Activated naive CD8-positive, alpha-beta T cell treated with anti-CD3 and anti-CD28 coated beads for 36 hours (primary cell): ENCODE data around the gene CRY2. TPM values are rescaled to one million over a fixed set of nuclear protein-coding genes. Genes with fewer than 3 reads are reported as not detected.
A peak's percentile ranks its signal among the peaks of the same experiment; 100 is the strongest.
"Not testable (repeated sequence)": the region's sequence is repeated elsewhere in the genome, so short reads cannot be mapped to it uniquely, and the experiment has no call there.

Experiments used
- DNase-seq: peaks from one replicate; pipeline ENCODE4 v3.0.0; 2021
- H3K27ac Mint-ChIP-seq: one replicate; pipeline ENCODE4 v1.8.0; 2022; ENCODE audit warnings: mild to moderate bottlenecking, moderate library complexity, mixed read lengths
- H3K27me3 Mint-ChIP-seq: one replicate; pipeline ENCODE4 v1.8.0; 2022; ENCODE audit warnings: mild to moderate bottlenecking, mixed read lengths
- H3K36me3 Mint-ChIP-seq: one replicate; pipeline ENCODE4 v1.8.0; 2021; ENCODE audit warnings: mild to moderate bottlenecking, mixed read lengths
- H3K4me1 Mint-ChIP-seq: one replicate; pipeline ENCODE4 v1.8.0; 2021; ENCODE audit warnings: mixed read lengths
- H3K4me3 Mint-ChIP-seq: one replicate; pipeline ENCODE4 v1.8.0; 2022; ENCODE audit warnings: mild to moderate bottlenecking, moderate library complexity, mixed read lengths
- H3K9me3 Mint-ChIP-seq: one replicate; pipeline ENCODE4 v1.8.0; 2022; ENCODE audit warnings: mixed read lengths
- total RNA-seq, 2 experiments: library from RNA; stranded (reverse); gene quantifications; one replicate each; pipeline ENCODE4 v1.2.3, GENCODE V29; 2021

The CRY2 gene
- total RNA-seq, 2 experiments from 2014 or later = 10.6 to 14.7 TPM

GRCh38 chr11:45827123-45827522, 20.2 kb upstream of the CRY2 start:
- H3K4me3 Mint-ChIP-seq = no peak overlapping the region
- no peak for DNase-seq
- H3K9me3 Mint-ChIP-seq = no peaks in the 10 kb centered on the region
- no peaks in the 10 kb centered on the region for H3K36me3 Mint-ChIP-seq
- H3K4me1 Mint-ChIP-seq = no peaks in the 10 kb centered on the region
- H3K27me3 Mint-ChIP-seq = peaks cover 11% of the 10 kb centered on the region
- no peak overlapping the region for H3K27ac Mint-ChIP-seq

- no peak for DNase-seq
- peaks cover 14% of the 10 kb centered on the region for H3K27me3 Mint-ChIP-seq
Observed at GRCh38 chr11:45828996-45829395, 18.3 kb upstream of the CRY2 start.

GRCh38 chr11:45830596-45830995, 16.7 kb upstream of the CRY2 start:
- H3K4me1 Mint-ChIP-seq = peaks cover 11% of the 10 kb centered on the region
- peaks cover 14% of the 10 kb centered on the region for H3K27me3 Mint-ChIP-seq
- no peaks in the 10 kb centered on the region for H3K36me3 Mint-ChIP-seq

More at GRCh38 chr11:45828996-45829395, 18.3 kb upstream of the CRY2 start:
- Mint-ChIP-seq H3K27ac (no peak overlapping the region), H3K9me3 (no peaks in the 10 kb centered on the region), H3K4me1 (peaks cover 5% of the 10 kb centered on the region), H3K36me3 (no peaks in the 10 kb centered on the region), H3K4me3 (no peak overlapping the region)

GRCh38 chr11:45832811-45833441, 14.3 kb upstream of the CRY2 start:
- Mint-ChIP-seq H3K9me3 (no peaks in the 10 kb centered on the region), H3K4me3 (no peak overlapping the region), H3K27me3 (peaks cover 3% of the 10 kb centered on the region), H3K36me3 (no peaks in the 10 kb centered on the region), H3K27ac (no peak overlapping the region), H3K4me1 (peaks cover 11% of the 10 kb centered on the region)
- DNase-seq = no peak

More at GRCh38 chr11:45830596-45830995, 16.7 kb upstream of the CRY2 start:
- DNase-seq = no peak
- Mint-ChIP-seq H3K27ac (no peak overlapping the region), H3K9me3 (no peaks in the 10 kb centered on the region), H3K4me3 (no peak overlapping the region)

GRCh38 chr11:45833761-45834160, 13.5 kb upstream of the CRY2 start:
- Mint-ChIP-seq H3K4me3 (no peak overlapping the region), H3K36me3 (no peaks in the 10 kb centered on the region), H3K9me3 (no peaks in the 10 kb centered on the region), H3K4me1 (peaks cover 11% of the 10 kb centered on the region), H3K27me3 (peaks cover 3% of the 10 kb centered on the region), H3K27ac (no peak overlapping the region)
- no peak for DNase-seq

- peak overlapping the region; percentile 16 for H3K4me3 Mint-ChIP-seq
- peaks cover 3% of the 10 kb centered on the region for H3K27me3 Mint-ChIP-seq
- H3K4me1 Mint-ChIP-seq = peaks cover 11% of the 10 kb centered on the region
- H3K36me3 Mint-ChIP-seq = no peaks in the 10 kb centered on the region
- peak overlapping the region; percentile 31 for H3K27ac Mint-ChIP-seq
- DNase-seq = peak; percentile 21
- H3K9me3 Mint-ChIP-seq = no peaks in the 10 kb centered on the region
Observed at GRCh38 chr11:45834298-45834756, 12.9 kb upstream of the CRY2 start.

GRCh38 chr11:45839204-45839603, 8.1 kb upstream of the CRY2 start:
- Mint-ChIP-seq H3K4me3 (no peak overlapping the region), H3K27me3 (no peaks in the 10 kb centered on the region), H3K27ac (no peak overlapping the region), H3K36me3 (no peaks in the 10 kb centered on the region), H3K9me3 (no peaks in the 10 kb centered on the region), H3K4me1 (peaks cover 15% of the 10 kb centered on the region)
- DNase-seq = no peak

- not testable (repeated sequence) for H3K27ac Mint-ChIP-seq, H3K4me3 Mint-ChIP-seq, H3K9me3 Mint-ChIP-seq, H3K27me3 Mint-ChIP-seq, DNase-seq, H3K36me3 Mint-ChIP-seq
- H3K4me1 Mint-ChIP-seq = peaks cover 10% of the 10 kb centered on the region
Observed at GRCh38 chr11:45840251-45840650, 7.0 kb upstream of the CRY2 start.

GRCh38 chr11:45843158-45843924, 3.9 kb upstream of the CRY2 start:
- Mint-ChIP-seq H3K27me3 (no peaks in the 10 kb centered on the region), H3K27ac (peak overlapping the region; percentile 13), H3K4me3 (peak overlapping the region; percentile 62), H3K36me3 (no peaks in the 10 kb centered on the region), H3K4me1 (peaks cover 19% of the 10 kb centered on the region), H3K9me3 (no peaks in the 10 kb centered on the region)
- DNase-seq = peak; percentile 86

- Mint-ChIP-seq H3K4me1 (peaks cover 29% of the 10 kb centered on the region), H3K27me3 (no peaks in the 10 kb centered on the region), H3K4me3 (no peak overlapping the region), H3K36me3 (no peaks in the 10 kb centered on the region), H3K9me3 (no peaks in the 10 kb centered on the region), H3K27ac (no peak overlapping the region)
- no peak for DNase-seq
Observed at GRCh38 chr11:45844822-45845578, 2.3 kb upstream of the CRY2 start.

GRCh38 chr11:45846174-45846675, 1.1 kb upstream of the CRY2 start:
- Mint-ChIP-seq H3K27ac (no peak overlapping the region), H3K36me3 (no peaks in the 10 kb centered on the region), H3K27me3 (no peaks in the 10 kb centered on the region), H3K9me3 (no peaks in the 10 kb centered on the region), H3K4me3 (peak overlapping the region; percentile 88), H3K4me1 (peaks cover 39% of the 10 kb centered on the region)
- no peak for DNase-seq

GRCh38 chr11:45847911-45848316, 639 bp downstream of the CRY2 start:
- Mint-ChIP-seq H3K4me1 (peaks cover 44% of the 10 kb centered on the region), H3K27me3 (no peaks in the 10 kb centered on the region), H3K4me3 (peak overlapping the region; percentile 88), H3K27ac (peak overlapping the region; percentile 80), H3K36me3 (peaks cover 2% of the 10 kb centered on the region), H3K9me3 (no peaks in the 10 kb centered on the region)
- DNase-seq = peak; percentile 55

- Mint-ChIP-seq H3K27me3 (no peaks in the 10 kb centered on the region), H3K27ac (no peak overlapping the region), H3K4me1 (peaks cover 39% of the 10 kb centered on the region), H3K4me3 (peak overlapping the region; percentile 88), H3K9me3 (no peaks in the 10 kb centered on the region), H3K36me3 (peaks cover 2% of the 10 kb centered on the region)
- DNase-seq = no peak
Observed at GRCh38 chr11:45848654-45849081, 1.4 kb downstream of the CRY2 start.

- H3K27ac Mint-ChIP-seq = no peak overlapping the region
- H3K27me3 Mint-ChIP-seq = no peaks in the 10 kb centered on the region
- H3K4me3 Mint-ChIP-seq = no peak overlapping the region
- peaks cover 42% of the 10 kb centered on the region for H3K4me1 Mint-ChIP-seq
- no peak for DNase-seq
- H3K9me3 Mint-ChIP-seq = no peaks in the 10 kb centered on the region
- peaks cover 2% of the 10 kb centered on the region for H3K36me3 Mint-ChIP-seq
Observed at GRCh38 chr11:45850446-45850845, 3.2 kb downstream of the CRY2 start.

- no peak for DNase-seq
- Mint-ChIP-seq H3K4me3 (no peak overlapping the region), H3K36me3 (peaks cover 2% of the 10 kb centered on the region), H3K4me1 (peaks cover 42% of the 10 kb centered on the region), H3K27ac (no peak overlapping the region), H3K27me3 (no peaks in the 10 kb centered on the region), H3K9me3 (no peaks in the 10 kb centered on the region)
Observed at GRCh38 chr11:45851228-45851627, 4.0 kb downstream of the CRY2 start.
